HG03135 (cell line): ENCODE results near the gene EXPH5.
A peak's percentile ranks its signal among the peaks of the same experiment; 100 is the strongest.
"Not testable (repeated sequence)": the region's sequence is repeated elsewhere in the genome, so short reads cannot be mapped to it uniquely, and the experiment has no call there.

Source experiments
- ATAC-seq: cut with Tn5 transposase; IDR thresholded peaks from one replicate; pipeline ENCODE4 v1.9.1; 2021; ENCODE audit warnings: mild to moderate bottlenecking, moderate library complexity; ENCODE audit not compliant: unreplicated experiment

Gene EXPH5

DNA sequence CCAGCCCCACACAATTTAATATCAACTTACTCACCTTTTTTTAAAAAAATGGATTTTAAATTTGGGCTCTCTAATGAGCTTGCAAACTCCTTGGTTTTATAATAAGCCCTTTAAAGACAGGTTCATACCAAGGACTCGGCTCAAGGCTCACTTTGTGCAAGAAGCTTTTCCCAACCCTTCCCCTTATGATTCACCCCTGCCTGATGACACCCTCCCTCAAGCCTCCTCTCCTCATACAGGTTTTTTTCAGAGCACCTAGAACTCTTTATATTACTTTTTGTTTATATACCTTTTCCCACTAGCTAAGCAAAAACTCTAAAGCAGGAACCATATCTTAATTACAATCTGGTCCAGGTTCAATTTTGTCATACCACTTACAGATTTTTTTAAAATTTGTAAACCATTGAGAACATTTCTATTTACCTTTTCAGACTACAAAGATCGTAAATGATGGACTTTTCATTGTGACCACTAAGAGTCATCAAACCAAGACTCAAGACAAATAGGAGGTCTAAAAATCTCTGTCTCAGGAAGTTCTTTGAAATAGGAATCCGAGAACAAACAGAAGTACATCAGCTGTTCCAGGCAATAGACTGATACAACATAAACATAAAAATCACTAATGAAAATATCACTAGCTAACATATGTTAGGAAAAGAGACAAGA is 13.1 kb upstream of the EXPH5 start:
- no peak for ATAC-seq

DNA sequence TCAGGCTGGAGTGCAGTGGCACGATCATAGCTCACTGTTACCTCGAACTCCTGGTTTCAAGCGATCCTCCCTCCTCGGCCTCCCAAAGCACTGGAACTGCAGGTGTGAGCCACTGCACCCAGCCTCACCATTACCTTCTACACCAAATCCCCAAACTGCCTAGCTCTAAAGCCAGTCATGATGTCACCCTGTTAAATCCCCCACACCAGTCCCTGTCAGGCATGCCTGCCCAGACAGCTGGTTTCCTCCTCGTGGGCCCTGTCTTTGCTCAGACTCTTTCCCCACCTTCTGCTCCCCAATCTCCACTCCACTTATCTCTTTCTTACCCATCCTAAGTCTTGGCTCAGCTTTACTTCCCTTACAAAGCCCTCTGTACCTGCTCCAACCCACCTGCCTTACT is 12.5 kb upstream of the EXPH5 start:
- ATAC-seq: no peak

- not testable (repeated sequence) for ATAC-seq
Observed at GRCh38 chr11:108602818-108603217, 9.2 kb upstream of the EXPH5 start.

- no peak for ATAC-seq
Observed at GRCh38 chr11:108601150-108601549, 7.6 kb upstream of the EXPH5 start.

DNA sequence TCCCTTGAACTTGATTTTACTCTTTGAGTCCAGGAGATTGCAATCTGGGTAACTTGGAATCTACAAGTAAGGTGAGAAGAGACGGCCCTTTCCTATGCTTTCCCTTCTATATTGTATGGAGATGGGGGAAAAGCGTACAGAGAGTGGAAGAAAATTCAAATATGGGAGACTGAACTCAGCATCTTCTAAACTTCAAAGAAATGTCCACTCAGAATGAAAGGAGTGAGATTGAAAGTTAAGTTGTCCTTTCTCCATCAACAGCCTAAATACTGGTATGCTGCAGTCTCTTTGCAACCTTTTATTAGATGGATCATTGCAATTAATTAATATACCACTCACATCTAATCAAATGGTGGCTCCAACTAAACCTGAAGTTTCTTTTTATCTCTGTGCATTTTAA is 6.4 kb upstream of the EXPH5 start:
- no peak for ATAC-seq

DNA sequence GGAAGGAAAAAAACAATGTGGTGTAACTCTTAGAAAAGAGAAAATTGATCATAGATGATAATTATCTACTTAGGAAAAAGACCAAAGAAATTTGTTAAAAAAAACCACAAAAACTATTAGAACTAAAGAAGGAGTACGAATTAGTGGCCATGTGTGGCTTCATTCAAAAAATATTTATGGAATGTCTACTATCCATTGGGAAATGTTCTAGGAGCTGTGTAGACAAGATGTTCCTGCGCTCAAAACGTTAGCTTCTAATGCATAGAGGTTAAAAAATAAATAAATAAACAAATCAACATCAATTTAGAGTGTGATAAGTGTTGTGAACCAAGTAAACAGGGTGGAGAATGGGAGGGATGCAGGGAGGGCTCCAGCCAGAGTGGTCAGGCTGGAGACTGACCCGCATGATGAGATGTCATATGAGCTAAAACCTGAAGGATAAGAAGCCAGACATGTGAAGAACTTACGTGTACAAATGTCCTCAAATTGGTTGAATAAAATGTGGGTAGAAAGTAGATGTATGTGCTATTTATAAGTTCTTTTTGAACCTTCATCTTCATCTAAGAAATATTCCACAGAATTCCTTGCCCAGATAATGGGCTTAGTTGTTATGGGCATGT is 4.3 kb upstream of the EXPH5 start:
- no peak for ATAC-seq

GRCh38 chr11:108596701-108597100 is 3.1 kb upstream of the EXPH5 start:
- no peak for ATAC-seq

- no peak for ATAC-seq
Observed at GRCh38 chr11:108593923-108594434, 411 bp upstream of the EXPH5 start.

- ATAC-seq: peak; percentile 37
Observed at GRCh38 chr11:108592591-108593213, 866 bp downstream of the EXPH5 start.

DNA sequence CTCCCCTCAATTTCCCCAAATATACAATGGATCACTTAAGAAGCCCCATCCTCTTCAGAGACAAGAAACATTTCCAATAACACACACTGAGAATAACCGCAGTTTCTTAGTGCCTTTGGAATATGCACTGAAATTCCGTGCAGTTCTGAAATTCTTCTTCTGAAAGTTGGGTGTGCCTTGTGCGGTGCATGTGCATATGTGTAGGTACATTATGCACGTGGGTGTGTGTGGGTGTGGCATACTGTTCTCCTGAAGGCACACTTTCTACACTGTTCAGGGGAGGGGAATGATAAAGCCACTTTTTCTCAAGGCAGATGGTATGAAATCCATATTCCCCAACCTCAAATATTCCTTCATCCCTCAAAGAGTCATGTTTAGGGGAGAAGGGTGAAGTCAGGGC is 1.7 kb downstream of the EXPH5 start:
- ATAC-seq: no peak

DNA sequence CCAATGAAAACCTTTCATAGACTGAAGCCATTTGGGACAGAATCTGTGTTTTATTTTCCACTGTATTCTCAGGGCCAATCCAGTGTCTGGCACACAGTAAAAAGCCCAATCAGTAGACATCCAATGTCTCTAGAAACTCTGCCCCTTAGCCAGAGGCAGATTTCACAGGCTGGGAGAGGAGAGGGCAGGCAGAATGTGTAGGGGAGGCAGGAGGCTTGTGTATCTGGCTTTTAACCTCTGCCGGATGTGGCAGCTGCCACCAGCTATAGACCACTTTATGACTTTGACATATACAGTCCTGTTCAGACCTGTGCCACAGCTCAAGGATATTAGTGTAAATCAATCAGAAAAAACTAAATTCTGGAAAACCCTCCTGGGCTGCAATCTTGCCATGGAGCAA is 4.4 kb downstream of the EXPH5 start:
- no peak for ATAC-seq

DNA sequence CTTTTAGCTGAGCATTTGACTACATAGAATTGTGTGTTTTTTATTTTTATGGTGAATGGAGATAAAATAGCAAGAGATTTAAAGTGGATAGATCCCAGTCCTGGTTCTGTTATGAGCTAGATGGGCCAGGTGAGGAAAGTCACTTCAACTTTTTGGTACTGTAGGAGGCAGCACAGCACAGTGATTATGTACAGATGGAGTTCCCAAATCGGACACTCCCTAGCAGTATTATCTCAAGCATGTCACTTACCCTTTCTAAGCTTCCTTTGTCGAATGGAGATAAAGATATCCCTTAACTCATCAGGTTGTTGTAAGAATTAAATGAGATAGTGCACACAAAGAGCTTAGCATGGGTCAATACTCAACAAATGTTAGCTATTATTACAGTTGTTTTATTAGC is 5.3 kb downstream of the EXPH5 start:
- ATAC-seq: no peak

- ATAC-seq: no peak
Observed at GRCh38 chr11:108587109-108587508, 6.5 kb downstream of the EXPH5 start.

GRCh38 chr11:108586600-108586999 is 7.0 kb downstream of the EXPH5 start:
- no peak for ATAC-seq

DNA sequence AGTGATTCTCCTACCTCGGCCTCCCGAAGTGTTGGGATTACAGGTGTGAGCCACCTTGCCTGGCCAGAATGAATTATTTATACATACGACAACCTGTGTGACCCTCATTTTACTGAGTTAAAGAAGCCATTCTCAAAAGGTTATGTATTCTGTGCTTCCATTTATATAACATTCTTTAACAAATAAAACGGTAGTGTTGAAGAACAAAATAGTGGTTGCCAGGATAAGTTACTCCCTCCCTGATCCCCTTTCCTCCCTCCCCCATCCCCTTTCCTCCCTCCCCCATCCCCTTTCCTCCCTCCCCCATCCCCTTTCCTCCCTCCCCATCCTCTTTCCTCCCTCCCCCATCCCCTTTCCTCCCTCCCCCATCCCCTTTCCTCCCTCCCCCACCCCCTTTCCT is 7.4 kb downstream of the EXPH5 start:
- not testable (repeated sequence) for ATAC-seq

DNA sequence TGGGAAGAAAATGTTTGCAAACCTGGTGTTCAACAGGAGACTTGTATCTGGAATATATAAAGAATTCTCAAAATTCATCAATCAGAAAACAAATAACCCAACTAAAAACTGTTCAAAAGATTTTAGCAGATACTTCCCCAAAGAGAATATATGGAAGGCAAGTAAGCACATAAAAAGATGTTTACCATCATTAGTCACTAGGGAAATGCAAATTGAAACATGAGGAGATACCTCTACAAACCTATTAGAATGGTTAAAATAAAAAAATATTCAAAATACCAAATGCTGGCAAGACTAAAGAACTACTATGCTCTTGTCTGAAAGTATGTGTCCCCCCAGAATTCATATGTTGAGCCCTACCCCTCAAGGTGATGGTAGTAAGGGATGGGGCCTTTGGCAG is 8.6 kb downstream of the EXPH5 start:
- ATAC-seq: no peak

DNA sequence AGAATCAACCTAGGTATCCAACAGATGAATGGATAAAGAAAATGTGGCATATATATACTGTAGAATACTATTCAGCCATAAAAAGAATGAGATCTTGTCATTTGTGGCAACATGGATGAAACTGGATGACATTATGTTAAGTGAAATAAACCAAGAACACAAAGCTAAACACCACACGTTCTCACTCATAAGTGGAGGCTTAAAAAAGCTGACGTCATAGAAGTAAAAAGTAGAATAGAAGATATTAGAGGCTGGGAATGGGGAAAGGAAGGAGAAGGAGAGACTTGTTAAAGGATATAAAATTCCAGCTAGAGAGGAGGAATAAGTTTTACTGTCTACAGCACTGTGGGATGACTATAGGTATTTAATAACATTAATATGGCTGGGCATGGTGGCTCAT is 12.9 kb downstream of the EXPH5 start:
- no peak for ATAC-seq

GRCh38 chr11:108580043-108580442 is 13.5 kb downstream of the EXPH5 start:
- ATAC-seq: no peak

GRCh38 chr11:108576523-108576922 is 17.0 kb downstream of the EXPH5 start:
- no peak for ATAC-seq

DNA sequence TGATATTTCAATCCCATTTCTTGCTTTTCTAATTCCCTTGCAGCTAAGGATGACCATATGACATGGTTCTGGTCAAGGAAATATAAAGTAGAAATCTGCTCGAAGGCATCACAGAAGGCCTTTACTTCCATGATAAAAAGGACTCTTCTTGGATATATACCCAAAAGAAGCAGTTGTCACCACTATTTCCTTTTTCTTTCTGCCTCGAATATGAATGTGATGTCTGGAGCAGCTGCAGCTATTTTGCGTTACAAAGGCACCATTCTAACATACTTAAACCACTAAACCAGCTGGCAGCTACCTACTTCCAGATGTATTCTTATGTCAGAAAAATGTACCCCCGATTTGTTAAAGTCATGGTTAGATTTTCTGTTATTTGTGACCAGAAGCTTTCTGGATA is 18.9 kb downstream of the EXPH5 start:
- ATAC-seq: no peak

DNA sequence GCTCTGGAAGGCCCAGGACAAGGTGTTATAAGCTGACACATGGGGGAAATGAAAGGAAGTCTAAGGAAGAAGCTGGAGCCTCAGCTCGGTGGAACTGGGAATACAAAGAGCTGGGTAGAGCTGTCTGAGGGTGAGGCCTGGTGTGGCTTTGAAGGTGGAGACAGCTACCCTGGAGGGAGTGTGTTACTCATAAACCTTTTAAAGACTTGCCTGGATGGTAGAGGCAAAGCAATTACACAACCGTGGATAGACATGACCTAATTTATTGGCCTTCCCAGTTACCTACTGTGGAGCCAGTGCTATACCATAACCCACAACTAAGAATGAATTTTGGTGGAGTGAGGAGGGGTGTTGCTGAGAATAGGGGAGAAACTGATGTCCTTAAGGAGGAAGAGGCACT is 22.6 kb downstream of the EXPH5 start:
- ATAC-seq: no peak

- ATAC-seq: no peak
Observed at GRCh38 chr11:108569896-108570295, 23.7 kb downstream of the EXPH5 start.
